Inflammatory macrophage (primary cell): ENCODE measurements around the gene ZNF730.
"Not testable (repeated sequence)": the region's sequence is repeated elsewhere in the genome, so short reads cannot be mapped to it uniquely, and the experiment has no call there.

Source experiments
- DNase-seq, 2 donors: peaks; one replicate each; pipeline ENCODE4 v3.0.0-alpha.2; 2020 to 2022
- total RNA-seq, 18 experiments: gene quantifications; one replicate each; lab custom pipeline; 2026; ENCODE audit warnings: mixed read lengths in 6 of 18, inconsistent platforms in 2 of 18; lab: John Stamatoyannopoulos, UW

ZNF730 gene
- 0.07 to 1.9 (median 0.50) reads per million in 18 experiments for total RNA-seq

GRCh38 chr19:23116802-23117571 lies at the start of gene ZNF730:
Gene ZNF730 (plus strand): TSS chr19:23117025. CDS start chr19:23117174, 149 bp downstream.
- DNase-seq, result peak; percentile 38 to 75

DNA sequence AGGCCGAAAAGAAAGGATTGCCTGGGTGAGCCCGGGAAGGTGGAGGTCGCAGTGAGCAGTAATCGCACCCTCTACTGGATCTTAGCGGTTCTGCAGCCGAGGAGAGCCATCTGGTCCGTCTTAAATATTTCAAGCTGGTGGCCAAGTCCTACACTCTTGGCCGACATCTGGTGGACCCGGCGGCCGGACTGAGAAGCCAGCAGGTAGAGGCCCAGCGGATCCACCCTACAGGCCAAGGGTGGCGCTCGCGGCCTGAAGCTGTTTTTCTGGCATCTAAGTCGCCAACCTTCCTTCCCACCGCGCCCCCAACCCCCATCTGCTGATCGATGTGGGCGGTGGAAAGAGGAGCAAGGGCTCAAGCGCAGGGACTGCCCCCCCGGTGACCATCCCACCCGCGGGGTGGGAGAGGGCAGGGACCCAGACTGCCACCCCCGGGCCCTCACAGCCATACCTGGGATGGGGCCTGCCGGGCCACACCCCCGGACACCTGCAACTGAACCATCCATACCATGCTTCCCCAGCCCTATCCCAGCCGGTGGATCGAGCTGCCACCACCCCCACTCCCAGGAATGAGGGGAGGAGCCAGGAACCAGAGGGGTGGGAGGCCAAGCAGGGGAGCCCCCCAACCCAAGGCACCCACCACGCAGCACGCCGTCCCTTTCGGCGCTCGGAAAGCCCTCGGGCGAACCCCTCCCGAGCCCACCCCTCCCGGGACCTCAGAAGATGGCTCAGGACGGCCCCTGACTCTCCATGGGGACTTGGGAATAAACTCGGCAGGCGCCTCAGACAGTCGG lies 46.3 kb upstream of the ZNF730 start:
- DNase-seq, result peak in 1 of 2 donors; percentile 20

DNA sequence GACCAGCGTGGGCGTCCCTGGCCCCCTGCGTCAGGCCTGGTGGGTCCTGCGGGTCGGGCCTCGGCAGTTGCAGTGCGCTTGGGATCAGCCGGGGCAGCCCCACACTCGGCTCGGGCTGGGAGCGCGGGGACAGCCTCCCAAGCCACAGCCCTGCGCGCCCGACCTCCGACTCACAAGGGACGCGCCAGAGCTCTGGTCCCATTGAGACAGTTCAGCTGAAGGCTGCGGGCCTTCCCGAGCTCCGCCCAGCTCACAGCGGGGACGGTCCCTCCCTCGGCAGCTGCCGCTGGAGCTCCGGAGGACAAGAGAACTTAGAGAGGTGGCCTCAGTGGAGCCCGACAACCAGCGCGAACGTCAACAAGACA lies 45.7 kb upstream of the ZNF730 start:
- no peak for DNase-seq

DNA sequence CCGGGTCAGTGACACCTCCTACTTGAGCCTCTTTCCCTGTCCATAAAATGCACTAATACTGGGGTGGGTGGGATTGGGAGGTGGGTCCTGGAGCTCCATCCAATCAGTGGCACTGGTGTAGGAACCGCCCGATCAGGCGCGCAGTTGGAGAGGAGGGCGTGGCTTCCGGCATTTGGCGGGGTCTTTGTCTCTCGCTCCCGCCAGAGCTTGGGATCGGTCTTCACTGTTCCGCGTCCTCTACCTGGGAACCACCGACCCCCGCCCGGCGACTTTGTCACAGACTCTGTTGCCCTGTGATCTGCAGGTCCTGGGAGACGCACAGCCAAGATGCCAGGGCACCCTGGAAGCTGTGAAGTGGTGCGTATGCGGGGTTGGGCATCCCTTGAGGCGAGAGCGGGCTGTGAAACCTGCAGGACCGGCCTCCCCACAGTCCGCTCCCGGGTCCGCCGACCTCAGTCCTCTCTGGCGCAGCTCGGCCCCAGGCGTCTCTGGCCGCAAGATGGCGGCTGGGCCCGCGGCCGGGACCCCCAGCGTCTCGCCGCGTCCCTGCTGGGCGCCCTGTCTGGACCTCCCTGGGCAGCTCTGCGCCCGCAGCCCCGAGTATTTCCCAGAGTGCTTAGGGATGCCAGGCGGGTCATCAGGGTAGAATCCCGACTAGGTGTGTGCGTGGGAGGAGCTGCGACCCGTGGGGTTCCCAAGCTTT lies 41.6 kb upstream of the ZNF730 start:
- DNase-seq, result peak in 1 of 2 donors; percentile 23

DNA sequence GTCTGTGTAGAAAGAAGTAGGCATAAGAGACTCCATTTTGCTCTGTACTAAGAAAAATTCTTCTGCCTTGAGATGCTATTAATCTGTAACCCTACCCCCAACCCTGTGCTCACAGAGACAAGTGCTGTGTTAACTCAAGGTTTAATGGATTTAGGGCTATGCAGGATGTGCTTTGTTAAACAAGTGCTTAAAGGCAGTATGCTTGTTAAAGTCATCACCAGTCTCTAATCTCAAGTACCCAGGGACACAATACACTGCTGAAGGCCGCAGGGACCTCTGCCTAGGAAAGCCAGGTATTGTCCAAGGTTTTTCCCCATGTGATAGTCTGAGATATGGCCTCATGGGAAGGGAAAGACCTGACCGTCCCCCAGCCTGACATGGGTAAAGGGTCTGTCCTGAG lies 39.0 kb upstream of the ZNF730 start:
- DNase-seq, result not testable (repeated sequence)

GRCh38 chr19:23093832-23094231 lies 23.0 kb upstream of the ZNF730 start:
- DNase-seq, result no peak

DNA sequence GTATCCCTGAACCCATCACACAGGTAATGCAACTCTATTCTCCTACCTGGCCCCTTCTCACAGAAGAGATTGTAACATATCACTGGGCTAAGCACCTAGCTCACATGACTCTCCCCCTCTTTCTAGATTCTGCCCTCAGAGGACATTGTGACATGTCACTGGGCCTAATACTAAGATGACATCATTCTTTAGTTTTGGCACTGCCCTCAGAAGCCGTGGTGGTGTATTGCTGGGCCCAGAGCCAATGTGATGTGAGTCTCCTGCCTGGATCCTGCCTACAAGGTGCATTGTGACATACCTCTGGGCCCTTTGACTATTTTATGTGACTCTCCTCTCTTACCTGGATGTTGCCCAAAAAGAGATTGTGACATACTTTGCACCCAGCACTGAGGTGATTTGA lies 21.4 kb upstream of the ZNF730 start:
- DNase-seq, result no peak

DNA sequence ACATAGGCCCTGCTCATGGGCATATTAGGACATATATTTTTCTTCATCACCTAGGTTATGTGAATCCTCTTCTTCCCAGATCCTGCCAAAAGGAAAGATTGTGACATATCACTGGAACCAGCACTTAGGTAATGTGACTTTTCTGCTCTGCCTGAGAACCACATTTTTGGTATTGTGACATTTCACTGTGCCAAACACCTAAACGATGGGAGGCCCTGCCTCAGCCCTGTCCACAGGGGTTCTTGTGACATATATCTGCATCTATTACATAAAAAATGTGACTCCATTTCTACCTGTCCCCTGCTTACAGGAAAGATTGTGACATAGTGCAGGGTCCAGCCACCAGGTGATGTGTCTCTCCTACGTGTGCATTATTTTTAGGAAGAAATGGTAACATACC lies 18.5 kb upstream of the ZNF730 start:
- DNase-seq, result no peak

DNA sequence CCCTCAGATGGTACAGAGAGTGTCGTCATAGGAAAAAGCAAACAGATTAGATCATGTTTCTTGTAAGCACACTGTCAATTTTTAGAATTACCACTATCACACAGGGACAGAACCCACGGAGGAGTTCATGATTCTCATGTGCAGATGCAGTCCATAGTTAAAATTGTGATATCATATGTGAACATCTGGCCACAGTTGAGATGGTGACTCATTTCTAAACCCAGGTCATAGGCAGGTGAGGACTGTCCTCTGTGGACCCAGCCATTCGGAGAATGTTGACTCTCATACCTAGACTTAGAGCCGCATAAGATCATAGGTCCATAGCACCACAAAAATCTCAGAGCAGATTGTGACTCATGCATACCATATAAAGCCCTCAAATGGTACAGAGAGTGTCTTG lies 17.8 kb upstream of the ZNF730 start:
- no peak for DNase-seq

DNA sequence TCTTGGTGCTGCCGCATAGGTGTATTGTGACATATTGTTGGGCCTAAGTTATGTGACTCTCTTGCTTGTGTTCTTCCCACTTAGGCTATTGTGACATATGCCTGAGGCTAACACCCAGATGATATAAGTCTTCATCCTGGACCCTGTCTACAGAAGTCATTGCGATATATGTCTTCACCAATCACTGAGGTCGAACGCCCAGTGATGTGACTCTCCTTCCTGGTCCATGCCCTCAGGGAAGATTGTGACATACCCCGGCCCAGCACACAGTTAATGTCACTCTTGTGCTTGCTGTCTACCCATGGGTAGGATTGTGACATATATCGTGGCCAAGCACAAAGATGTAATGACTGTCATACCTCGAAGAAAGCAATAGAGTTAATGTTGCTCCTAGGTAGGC lies 16.9 kb upstream of the ZNF730 start:
- DNase-seq, result no peak

GRCh38 chr19:23101241-23101640 lies 15.6 kb upstream of the ZNF730 start:
- no peak for DNase-seq

- DNase-seq, result no peak
Observed at GRCh38 chr19:23118400-23118799, 1.6 kb downstream of the ZNF730 start.

DNA sequence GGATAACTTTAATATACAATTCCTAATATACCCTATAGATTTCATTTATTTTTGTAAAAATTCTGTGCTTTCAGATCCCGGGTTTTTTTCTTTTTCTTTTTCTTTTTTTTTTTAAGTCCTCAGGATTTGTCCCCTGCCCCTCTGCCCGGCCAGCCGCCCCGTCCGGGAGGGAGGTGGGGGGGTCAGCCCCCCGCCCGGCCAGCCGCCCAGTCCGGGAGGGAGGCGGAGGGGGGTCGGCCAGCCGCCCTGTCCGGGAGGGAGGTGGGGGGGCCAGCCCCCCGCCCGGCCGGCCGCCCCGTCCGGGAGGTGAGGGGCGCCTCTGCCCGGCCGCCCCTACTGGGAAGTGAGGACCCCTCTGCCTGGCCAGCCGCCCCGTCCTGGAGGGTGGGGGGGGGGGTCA lies 17.4 kb downstream of the ZNF730 start:
- DNase-seq, result not testable (repeated sequence)

- DNase-seq, result no peak
Observed at GRCh38 chr19:23145617-23146415, 29.0 kb downstream of the ZNF730 start.

GRCh38 chr19:23160766-23161165 lies 43.9 kb downstream of the ZNF730 start:
- DNase-seq, result no peak

DNA sequence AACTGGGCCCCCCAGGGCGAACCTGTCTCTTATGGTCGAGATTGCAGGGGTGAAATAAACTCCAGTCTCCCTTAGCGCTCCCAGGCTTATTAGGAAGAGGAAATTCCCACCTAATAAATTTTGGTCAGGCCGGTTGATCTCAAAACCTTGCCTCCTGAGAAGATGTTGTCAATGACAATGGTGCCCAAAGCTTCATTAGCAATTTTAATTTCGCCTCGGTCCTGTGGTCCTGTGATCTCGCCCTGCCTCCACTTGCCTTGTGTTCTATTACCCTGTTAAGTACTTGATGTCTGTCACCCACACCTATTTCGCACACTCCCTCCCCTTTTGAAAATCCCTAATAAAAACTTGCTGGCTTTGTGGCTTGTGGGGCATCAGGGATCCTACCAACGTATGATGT lies 51.5 kb downstream of the ZNF730 start:
- DNase-seq, result not testable (repeated sequence)

GRCh38 chr19:23183251-23183650 lies 66.4 kb downstream of the ZNF730 start:
- DNase-seq, result no peak

GRCh38 chr19:23190341-23190740 lies 73.5 kb downstream of the ZNF730 start:
- DNase-seq, result no peak
